A549 (cell line): ENCODE results near the gene MOBP. TPM values are rescaled to one million over a fixed set of nuclear protein-coding genes. Genes with fewer than 3 reads are reported as not detected.

ENCODE experiments used
- ATAC-seq, 2 experiments: fragments of 200-7000 bp in 1 of 2; fragments of >200 bp in 1 of 2; cut with Nextera tagmentation in 1 of 2; cut with Tn5 transposase in 1 of 2; 3 replicates each; pipeline versions ENCODE4 v1.8.0 to v1.9.1; 2018 to 2020; ENCODE audit warnings: mild to moderate bottlenecking in 1 of 2, moderate library complexity in 1 of 2
- CTCF ChIA-PET: fragments of 300-600 bp; sonication (Branson Sonifier 250); formaldehyde crosslinking; extraction: SDS; loops from one replicate; lab custom pipeline; 2021; ENCODE audit warnings: antibody characterized with exemption, inconsistent platforms; lab: Yijun Ruan, JAX
- POLR2A ChIA-PET: fragments of 350-600 bp; formaldehyde crosslinking; extraction: SDS; loops from one replicate; lab custom pipeline; 2021; ENCODE audit warnings: antibody characterized with exemption, inconsistent platforms; lab: Yijun Ruan, JAX
- DNase-seq, 2 experiments: peaks; one replicate each; pipeline versions ENCODE4 v3.0.0 to v3.0.0-alpha.2; 2011 to 2016; ENCODE audit warnings: low read depth in 1 of 2, low spot score in 1 of 2
- FAIRE-seq: peaks from 2 replicates; lab custom pipeline; 2011; peaks lifted over from hg19 to GRCh38; lab: Jason Lieb, UNC
- H3K27ac ChIP-seq, 2 experiments: fragments of >200 bp; sonication (Bioruptor Twin); formaldehyde crosslinking; 3 replicates each; pipeline ENCODE4 v1.5.1; 2016 to 2017
- H3K4me1 ChIP-seq: fragments of >200 bp; sonication (Bioruptor Twin); formaldehyde crosslinking; 3 replicates; pipeline ENCODE4 v1.6.1; 2016
- H3K4me2 ChIP-seq: fragments of >200 bp; sonication (Bioruptor Twin); formaldehyde crosslinking; 3 replicates; pipeline ENCODE4 v1.6.1; 2016
- H3K4me3 ChIP-seq: fragments of >200 bp; sonication (Bioruptor Twin); formaldehyde crosslinking; 3 replicates; pipeline ENCODE4 v1.5.1; 2016
- H3K9me3 ChIP-seq: fragments of >200 bp; sonication (Bioruptor Twin); formaldehyde crosslinking; 3 replicates; pipeline ENCODE4 v1.6.1; 2016
- BHLHE40 ChIP-seq: IDR thresholded peaks from 2 replicates; pipeline ENCODE4 v1.6.1; 2012; ENCODE audit warnings: low read depth, low read length, inconsistent platforms
- CEBPB ChIP-seq, 2 experiments: fragments of >200 bp in 1 of 2; sonication (Bioruptor Twin) in 1 of 2; formaldehyde crosslinking in 1 of 2; IDR thresholded peaks; 2 replicates each; pipeline ENCODE4 v1.6.1; 2012 to 2016
- CHD2 ChIP-seq: fragments of 150-350 bp; IDR thresholded peaks from 2 replicates; pipeline ENCODE4 v1.6.1; 2014; ENCODE audit warnings: low read length; ENCODE audit not compliant: partially characterized antibody
- EP300 ChIP-seq, 2 experiments: fragments of >200 bp; sonication (Bioruptor Twin); formaldehyde crosslinking; IDR thresholded peaks; 2 replicates in 1 of 2; 3 replicates in 1 of 2; pipeline ENCODE4 v1.6.1; 2016 to 2017
- FOSB ChIP-seq: fragments of 250-450 bp; sonication (Bioruptor Pico); IDR thresholded peaks from 2 replicates; pipeline ENCODE4 v1.5.0; 2020; ENCODE audit warnings: mild to moderate bottlenecking, moderate library complexity
- GATA3 ChIP-seq: IDR thresholded peaks from 2 replicates; pipeline ENCODE4 v1.6.1; 2012; ENCODE audit warnings: borderline replicate concordance
- HEYL ChIP-seq: fragments of 250-450 bp; sonication (Bioruptor Pico); IDR thresholded peaks from 2 replicates; pipeline ENCODE4 v1.8.0; 2021; ENCODE audit warnings: mild to moderate bottlenecking, moderate library complexity
- HOXA7 ChIP-seq: fragments of 250-450 bp; sonication (Bioruptor Pico); IDR thresholded peaks from 2 replicates; pipeline ENCODE4 v1.5.0; 2020; ENCODE audit warnings: mild to moderate bottlenecking, moderate library complexity
- JUN ChIP-seq, 2 experiments: fragments of >200 bp; sonication (Bioruptor Twin); formaldehyde crosslinking; IDR thresholded peaks; 2 replicates in 1 of 2; 3 replicates in 1 of 2; pipeline ENCODE4 v1.6.1; 2016 to 2017
- JUNB ChIP-seq: fragments of >200 bp; sonication (Bioruptor Twin); formaldehyde crosslinking; IDR thresholded peaks from 2 replicates; pipeline ENCODE4 v1.6.1; 2016
- MAFK ChIP-seq: fragments of 450-650 bp; IDR thresholded peaks from 2 replicates; pipeline ENCODE4 v1.6.1; 2014; ENCODE audit not compliant: partially characterized antibody
- NPAS2 ChIP-seq: fragments of 250-450 bp; sonication (Bioruptor Pico); IDR thresholded peaks from 2 replicates; pipeline ENCODE4 v1.8.0; 2022; ENCODE audit warnings: mild to moderate bottlenecking, moderate library complexity, borderline replicate concordance
- POLR2A ChIP-seq: IDR thresholded peaks from 2 replicates; pipeline ENCODE4 v1.6.1; 2012; ENCODE audit warnings: mild to moderate bottlenecking, low read length
- RCOR1 ChIP-seq: fragments of 150-350 bp; IDR thresholded peaks from 2 replicates; pipeline ENCODE4 v1.6.1; 2014; ENCODE audit warnings: antibody characterized with exemption, low read length, low read depth
- REST ChIP-seq: fragments of 200-600 bp; sonication (generic); IDR thresholded peaks from 2 replicates; pipeline ENCODE4 v1.6.1; 2016; ENCODE audit warnings: antibody characterized with exemption, mild to moderate bottlenecking, moderate library complexity
- SMC3 ChIP-seq: fragments of >200 bp; sonication (Bioruptor Twin); formaldehyde crosslinking; IDR thresholded peaks from 3 replicates; pipeline ENCODE4 v1.6.1; 2018; ENCODE audit warnings: inconsistent platforms
- ZNF302 ChIP-seq: fragments of 250-450 bp; sonication (Bioruptor Pico); IDR thresholded peaks from 2 replicates; pipeline ENCODE4 v1.9.0; 2021; ENCODE audit warnings: inconsistent platforms, mild to moderate bottlenecking, moderate library complexity
- ZSCAN20 ChIP-seq: fragments of 250-450 bp; sonication (Bioruptor Pico); IDR thresholded peaks from 2 replicates; pipeline ENCODE4 v1.8.0; 2022; ENCODE audit warnings: mild to moderate bottlenecking, moderate library complexity
- WGBS: methylation state at CpG from one replicate; pipeline ENCODE4 v1.1.6; 2017; ENCODE audit errors: missing lambda C conversion rate; 5-methylcytosine and 5-hydroxymethylcytosine counted together
- polyA plus RNA-seq, 4 experiments: library from polyadenylated mRNA; depleted of rRNA in 3 of 4; stranded (reverse); fragments of >200 nt; fragmentation: RNase III in 1 of 4; extraction: RNeasy Plus Mini Kit Qiagen cat#74134 plus additional on column Dnase treatment in 1 of 4; gene quantifications; 2 replicates in 3 of 4; 3 replicates in 1 of 4; pipeline ENCODE4 v1.2.3, GENCODE V29; 2011 to 2017
- TF ChIP-seq, protein P1 (sequence below): fragments of 450-650 bp; IDR thresholded peaks from 2 replicates; pipeline ENCODE4 v1.6.1; 2014; ENCODE audit warnings: antibody characterized with exemption
- TF ChIP-seq, protein P2 (sequence below): fragments of 250-450 bp; sonication (Bioruptor Pico); IDR thresholded peaks from 2 replicates; pipeline ENCODE4 v1.5.0; 2020; ENCODE audit warnings: low read depth, mild to moderate bottlenecking, moderate library complexity

Gene MOBP
- polyA plus RNA-seq, 2 of the 4 experiments (the other 2 are of a cell fraction), result 0.10 TPM; not detected in 1

DNA sequence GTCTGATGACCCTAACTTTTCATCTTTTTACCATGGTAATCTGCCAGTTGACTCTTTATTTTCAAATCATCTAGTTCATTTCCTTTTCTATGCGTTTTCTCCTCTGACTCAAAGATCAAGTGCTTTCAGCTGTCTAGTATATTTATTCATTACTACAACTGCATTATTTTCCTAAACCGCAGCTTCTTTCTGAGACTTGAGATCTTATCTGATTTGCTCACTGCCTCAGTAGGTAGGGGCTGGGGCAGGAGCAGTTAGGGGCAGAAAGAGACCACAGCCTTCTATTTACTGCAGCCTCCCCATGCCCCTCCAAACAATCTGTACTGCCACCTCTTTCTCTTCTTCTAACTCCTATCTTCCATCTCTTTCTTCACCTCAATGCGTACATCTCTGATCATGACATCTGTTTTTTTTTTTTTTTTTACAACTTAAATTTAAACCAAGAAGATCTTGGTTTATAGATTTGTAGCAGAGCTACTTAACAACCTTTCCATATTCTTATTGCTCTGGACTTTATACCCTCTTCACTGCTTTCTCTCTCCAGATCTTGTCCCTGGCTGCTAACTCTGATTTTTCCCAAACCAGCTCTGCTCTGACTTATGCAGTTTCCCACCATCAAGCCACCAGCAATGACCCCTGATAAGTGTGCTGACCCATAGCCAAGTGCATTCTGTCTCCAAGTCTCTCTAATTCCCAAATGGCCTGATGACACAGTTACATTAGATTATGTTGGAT is 52.2 kb downstream of the MOBP start:
- Histone ChIP-seq H3K9me3 (peaks cover 12% of the 10 kb centered on the region; the same call in 2 of the 3 replicates), H3K27ac (no peak overlapping the region), H3K4me2 (no peak overlapping the region), H3K4me1 (no peaks in the 10 kb centered on the region), H3K4me3 (no peak overlapping the region)
- no peak for DNase-seq
- CTCF ChIA-PET, result interaction anchor here (0.6 to 1.1 kb wide), 2 partner anchors 12 to 21 kb away, joined by 3 read pairs; no protein-coding TSS in a partner anchor
- no peak for FAIRE-seq
- POLR2A ChIA-PET, result no interaction called here
- no peak for TF ChIP-seq JUN (IDR thresholded peaks at IDR 0.05)
- TF ChIP-seq SMC3, result no peak
- TF ChIP-seq POLR2A, result no peak
- TF ChIP-seq CEBPB (IDR thresholded peaks at IDR 0.05), result no peak
- TF ChIP-seq NPAS2 (CRISPR knock-in tag), result no peak
- no peak for TF ChIP-seq RCOR1
- no peak for TF ChIP-seq FOSB
- TF ChIP-seq, protein P1, sequence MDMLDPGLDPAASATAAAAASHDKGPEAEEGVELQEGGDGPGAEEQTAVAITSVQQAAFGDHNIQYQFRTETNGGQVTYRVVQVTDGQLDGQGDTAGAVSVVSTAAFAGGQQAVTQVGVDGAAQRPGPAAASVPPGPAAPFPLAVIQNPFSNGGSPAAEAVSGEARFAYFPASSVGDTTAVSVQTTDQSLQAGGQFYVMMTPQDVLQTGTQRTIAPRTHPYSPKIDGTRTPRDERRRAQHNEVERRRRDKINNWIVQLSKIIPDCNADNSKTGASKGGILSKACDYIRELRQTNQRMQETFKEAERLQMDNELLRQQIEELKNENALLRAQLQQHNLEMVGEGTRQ, result no peak
- no peak for TF ChIP-seq EP300 (IDR thresholded peaks at IDR 0.05)
- TF ChIP-seq HEYL (CRISPR knock-in tag), result no peak
- no peak for TF ChIP-seq REST
- TF ChIP-seq CHD2, result no peak
- TF ChIP-seq HOXA7 (CRISPR knock-in tag), result no peak
- TF ChIP-seq, protein P2, sequence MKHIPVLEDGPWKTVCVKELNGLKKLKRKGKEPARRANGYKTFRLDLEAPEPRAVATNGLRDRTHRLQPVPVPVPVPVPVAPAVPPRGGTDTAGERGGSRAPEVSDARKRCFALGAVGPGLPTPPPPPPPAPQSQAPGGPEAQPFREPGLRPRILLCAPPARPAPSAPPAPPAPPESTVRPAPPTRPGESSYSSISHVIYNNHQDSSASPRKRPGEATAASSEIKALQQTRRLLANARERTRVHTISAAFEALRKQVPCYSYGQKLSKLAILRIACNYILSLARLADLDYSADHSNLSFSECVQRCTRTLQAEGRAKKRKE, result no peak
- TF ChIP-seq GATA3, result no peak
- no peak for TF ChIP-seq BHLHE40
- TF ChIP-seq, all 56 proteins: peak for 0
- no peak for ATAC-seq
- 17% methylated on average over 3 of the region's 3 CpGs for WGBS

GRCh38 chr3:39521456-39521855 is 54.0 kb downstream of the MOBP start:
- FAIRE-seq (no peak), ATAC-seq (no peak), DNase-seq (no peak)
- no peaks in the 10 kb centered on the region for H3K4me1 ChIP-seq
- ChIA-PET CTCF (no interaction called here), POLR2A (no interaction called here)
- peaks cover 14% of the 10 kb centered on the region for H3K9me3 ChIP-seq
- H3K4me3 ChIP-seq, result no peak overlapping the region
- WGBS, result 32% methylated on average over 3 of the region's 3 CpGs
- no peak overlapping the region for H3K27ac ChIP-seq
- H3K4me2 ChIP-seq, result no peak overlapping the region
- TF ChIP-seq NPAS2 (CRISPR knock-in tag) (no peak), MAFK (peak; percentile 90)

DNA sequence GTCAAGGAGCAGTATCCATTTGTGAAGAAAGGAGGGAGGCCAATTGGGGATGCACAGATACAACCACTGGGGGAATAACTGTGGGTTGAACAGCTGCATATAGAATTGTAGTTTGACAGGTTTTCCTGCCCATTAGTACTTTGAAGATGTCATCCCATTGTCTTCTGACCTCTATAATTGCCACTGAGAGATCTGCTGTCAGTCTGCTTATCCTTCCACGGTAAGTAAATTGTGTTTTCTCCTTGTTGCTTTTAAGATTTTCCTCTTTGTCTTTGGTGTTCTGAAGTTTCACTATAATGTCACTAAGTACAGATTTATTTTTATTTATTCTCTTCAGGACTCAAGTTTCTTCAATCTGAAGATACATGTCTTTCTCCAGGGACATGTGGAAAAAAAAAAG is 56.6 kb downstream of the MOBP start:
- POLR2A ChIA-PET, result no interaction called here
- WGBS, result 3% methylated on average over 1 of the region's 1 CpG
- CTCF ChIA-PET, result no interaction called here
- no peak overlapping the region for H3K4me2 ChIP-seq
- no peak overlapping the region for H3K4me3 ChIP-seq
- no peak for TF ChIP-seq ZNF302 (CRISPR knock-in tag)
- TF ChIP-seq JUNB, result no peak
- TF ChIP-seq SMC3, result no peak
- no peak for TF ChIP-seq ZSCAN20 (CRISPR knock-in tag)
- TF ChIP-seq RCOR1, result no peak
- no peak for FAIRE-seq
- ATAC-seq, result no peak
- no peaks in the 10 kb centered on the region for H3K4me1 ChIP-seq
- no peak overlapping the region for H3K27ac ChIP-seq
- H3K9me3 ChIP-seq, result peaks cover 14% of the 10 kb centered on the region
- DNase-seq, result peak in 1 of 2 experiments; percentile 30
